Measurements from ENCODE around the gene LIN7A.

DNA sequence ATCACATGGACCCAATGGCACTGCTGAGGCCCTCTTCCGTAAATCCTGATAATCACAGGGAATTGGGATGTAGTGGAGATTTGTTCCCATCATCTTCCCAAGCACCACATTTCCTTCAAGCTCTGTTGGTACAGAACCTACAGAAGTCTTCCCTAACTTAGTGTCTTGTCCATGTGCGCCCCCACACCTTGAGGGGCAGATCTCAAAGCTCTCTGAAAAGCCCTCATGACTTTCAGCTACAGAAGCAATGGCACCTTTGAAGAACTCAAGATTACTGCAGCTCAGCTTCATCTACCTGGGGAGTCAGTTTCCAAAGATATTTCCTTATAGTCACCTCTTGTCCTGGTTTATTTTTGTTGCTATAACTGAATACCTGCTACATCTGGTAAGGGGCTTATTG is 166.8 kb downstream of the LIN7A start:
- TF ChIP-seq, protein P1, sequence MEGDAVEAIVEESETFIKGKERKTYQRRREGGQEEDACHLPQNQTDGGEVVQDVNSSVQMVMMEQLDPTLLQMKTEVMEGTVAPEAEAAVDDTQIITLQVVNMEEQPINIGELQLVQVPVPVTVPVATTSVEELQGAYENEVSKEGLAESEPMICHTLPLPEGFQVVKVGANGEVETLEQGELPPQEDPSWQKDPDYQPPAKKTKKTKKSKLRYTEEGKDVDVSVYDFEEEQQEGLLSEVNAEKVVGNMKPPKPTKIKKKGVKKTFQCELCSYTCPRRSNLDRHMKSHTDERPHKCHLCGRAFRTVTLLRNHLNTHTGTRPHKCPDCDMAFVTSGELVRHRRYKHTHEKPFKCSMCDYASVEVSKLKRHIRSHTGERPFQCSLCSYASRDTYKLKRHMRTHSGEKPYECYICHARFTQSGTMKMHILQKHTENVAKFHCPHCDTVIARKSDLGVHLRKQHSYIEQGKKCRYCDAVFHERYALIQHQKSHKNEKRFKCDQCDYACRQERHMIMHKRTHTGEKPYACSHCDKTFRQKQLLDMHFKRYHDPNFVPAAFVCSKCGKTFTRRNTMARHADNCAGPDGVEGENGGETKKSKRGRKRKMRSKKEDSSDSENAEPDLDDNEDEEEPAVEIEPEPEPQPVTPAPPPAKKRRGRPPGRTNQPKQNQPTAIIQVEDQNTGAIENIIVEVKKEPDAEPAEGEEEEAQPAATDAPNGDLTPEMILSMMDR (conservative IDR thresholded peaks at IDR 0.05; ENCODE audit: low read depth, low read length), result no peak
- TF ChIP-seq EZH2 (IDR thresholded peaks at IDR 0.05; ENCODE audit: borderline replicate concordance, low read depth, low read length, poor library complexity, severe bottlenecking), result no peak
